ENCODE results near the gene FAM72A. TPM values are rescaled to one million over a fixed set of nuclear protein-coding genes. Genes with fewer than 3 reads are reported as not detected.
"Not testable (repeated sequence)": the region's sequence is repeated elsewhere in the genome, so short reads cannot be mapped to it uniquely, and the experiment has no call there.

The FAM72A gene
- total RNA-seq, 3 donors from 2014 or later (not counting 1 experiment from before 2014, with no cell fraction given), result 0.60 to 2.4 (median 1.8) TPM

- H3K36me3 Mint-ChIP-seq; H3K4me1 Mint-ChIP-seq; H3K36me3 ChIP-seq (ENCODE audit: control insufficient read depth, insufficient read depth, low read length); ATAC-seq; H3K4me3 Mint-ChIP-seq; H3K27me3 Mint-ChIP-seq (ENCODE audit: low read depth in 2 of 2); H3K27ac ChIP-seq (ENCODE audit: low read length); H3K4me1 ChIP-seq (ENCODE audit: control insufficient read depth, insufficient read depth, low read length); H3K4me3 ChIP-seq (ENCODE audit: low read length); H3K27ac Mint-ChIP-seq; H3K27me3 ChIP-seq (ENCODE audit: control insufficient read depth, insufficient read depth, low read length); H3K9me3 ChIP-seq (ENCODE audit: control insufficient read depth, insufficient read depth, low read length); intact Hi-C loops (cut with micrococcal nuclease); H3K9me3 Mint-ChIP-seq; DNase-seq: not testable (repeated sequence)
- WGBS (ENCODE audit: insufficient coverage), result no CpG with 5 or more reads among the region's 3 CpGs
Measured at GRCh38 chr1:206169794-206170193, 32.8 kb downstream of the FAM72A start.

- WGBS (ENCODE audit: insufficient coverage), result no CpG with 5 or more reads among the region's 10 CpGs
Measured at GRCh38 chr1:206167350-206168029, 35.1 kb downstream of the FAM72A start.

GRCh38 chr1:206145771-206146290, 56.8 kb downstream of the FAM72A start:
- no peak for TF ChIP-seq CTCF (IDR thresholded peaks at IDR 0.05)
- H3K27ac ChIP-seq (ENCODE audit: low read length), result no peak overlapping the region
- H3K36me3 ChIP-seq (ENCODE audit: control insufficient read depth, insufficient read depth, low read length), result no peaks in the 10 kb centered on the region
- DNase-seq, result no peak
- no peaks in the 10 kb centered on the region for H3K4me1 Mint-ChIP-seq
- 95% methylated on average over 3 of the region's 3 CpGs for WGBS (ENCODE audit: insufficient coverage)
- no peaks in the 10 kb centered on the region for H3K9me3 ChIP-seq (ENCODE audit: control insufficient read depth, insufficient read depth, low read length)
- intact Hi-C loops (cut with micrococcal nuclease), result no loop called here
- H3K27me3 ChIP-seq (ENCODE audit: control insufficient read depth, insufficient read depth, low read length), result no peaks in the 10 kb centered on the region
- no peak overlapping the region for H3K4me3 Mint-ChIP-seq
- H3K27ac Mint-ChIP-seq, result no peak overlapping the region
- no peaks in the 10 kb centered on the region for H3K9me3 Mint-ChIP-seq
- no peak for ATAC-seq
- no peaks in the 10 kb centered on the region for H3K4me1 ChIP-seq (ENCODE audit: control insufficient read depth, insufficient read depth, low read length)
- H3K27me3 Mint-ChIP-seq (ENCODE audit: low read depth in 2 of 2), result peaks cover 12 to 14% of the 10 kb centered on the region in 2 donors
- H3K36me3 Mint-ChIP-seq, result no peaks in the 10 kb centered on the region
- no peak overlapping the region for H3K4me3 ChIP-seq (ENCODE audit: low read length)

More at GRCh38 chr1:206167350-206168029, 35.1 kb downstream of the FAM72A start:
- H3K36me3 Mint-ChIP-seq; H3K36me3 ChIP-seq (ENCODE audit: control insufficient read depth, insufficient read depth, low read length); H3K27ac ChIP-seq (ENCODE audit: low read length); H3K27me3 Mint-ChIP-seq (ENCODE audit: low read depth in 2 of 2); H3K9me3 ChIP-seq (ENCODE audit: control insufficient read depth, insufficient read depth, low read length); H3K9me3 Mint-ChIP-seq; H3K4me3 ChIP-seq (ENCODE audit: low read length); H3K27ac Mint-ChIP-seq; intact Hi-C loops (cut with micrococcal nuclease); H3K27me3 ChIP-seq (ENCODE audit: control insufficient read depth, insufficient read depth, low read length); DNase-seq; H3K4me1 ChIP-seq (ENCODE audit: control insufficient read depth, insufficient read depth, low read length); H3K4me3 Mint-ChIP-seq; H3K4me1 Mint-ChIP-seq: not testable (repeated sequence)
- peak in 2 of 3 donors; percentile 54 to 73 for ATAC-seq
- peak; percentile 45 for TF ChIP-seq CTCF (IDR thresholded peaks at IDR 0.05)

GRCh38 chr1:206144605-206145004, 58.0 kb downstream of the FAM72A start:
- 91% methylated on average over 2 of the region's 2 CpGs for WGBS (ENCODE audit: insufficient coverage)
- H3K27me3 Mint-ChIP-seq (ENCODE audit: low read depth in 2 of 2), result peaks cover 12 to 18% of the 10 kb centered on the region in 2 donors
- DNase-seq (no peak), ATAC-seq (no peak)
- no peaks in the 10 kb centered on the region for H3K27me3 ChIP-seq (ENCODE audit: control insufficient read depth, insufficient read depth, low read length)
- H3K36me3 ChIP-seq (ENCODE audit: control insufficient read depth, insufficient read depth, low read length), result no peaks in the 10 kb centered on the region
- no peak overlapping the region for H3K4me3 ChIP-seq (ENCODE audit: low read length)
- H3K9me3 Mint-ChIP-seq, result no peaks in the 10 kb centered on the region
- no peak for TF ChIP-seq CTCF (IDR thresholded peaks at IDR 0.05)
- H3K27ac Mint-ChIP-seq, result no peak overlapping the region
- intact Hi-C loops (cut with micrococcal nuclease), result no loop called here
- H3K4me1 Mint-ChIP-seq, result no peaks in the 10 kb centered on the region
- no peaks in the 10 kb centered on the region for H3K4me1 ChIP-seq (ENCODE audit: control insufficient read depth, insufficient read depth, low read length)
- H3K36me3 Mint-ChIP-seq, result no peaks in the 10 kb centered on the region
- no peak overlapping the region for H3K4me3 Mint-ChIP-seq
- no peak overlapping the region for H3K27ac ChIP-seq (ENCODE audit: low read length)
- no peaks in the 10 kb centered on the region for H3K9me3 ChIP-seq (ENCODE audit: control insufficient read depth, insufficient read depth, low read length)

Data from natural killer cell (primary cell).